GM12878 (cell line): ENCODE results near the gene TMPRSS4. TPM values are rescaled to one million over a fixed set of nuclear protein-coding genes. Genes with fewer than 3 reads are reported as not detected.
A peak's percentile ranks its signal among the peaks of the same experiment; 100 is the strongest.

ENCODE experiments used
- ATAC-seq: fragments of 200-7000 bp; cut with Tn5 transposase; 3 replicates; pipeline ENCODE4 v1.9.1; 2020; ENCODE audit warnings: mild to moderate bottlenecking, moderate library complexity
- BruUV-seq: library from RNA; stranded (reverse); fragments of 400-500 nt; replicated peaks from 2 replicates; lab custom pipeline; 2021; lab: Mats Ljungman, UMichigan
- CTCF ChIA-PET: fragments of 300-600 bp; sonication (Branson Sonifier 250); formaldehyde crosslinking; extraction: SDS; loops from one replicate; lab custom pipeline; 2021; ENCODE audit warnings: inconsistent platforms; lab: Yijun Ruan, JAX
- POLR2A ChIA-PET: fragments of 350-600 bp; formaldehyde crosslinking; extraction: SDS; loops from one replicate; lab custom pipeline; 2021; ENCODE audit warnings: inconsistent platforms; lab: Charles Lee
- RAD21 ChIA-PET: fragments of 300-600 bp; sonication (Branson Sonifier 250); formaldehyde crosslinking; loops from one replicate; lab custom pipeline; 2023; ENCODE audit warnings: antibody characterized with exemption; ENCODE audit not compliant: unreplicated experiment; lab: Charles Lee
- SMC1A ChIA-PET: fragments of 300-600 bp; sonication (Branson Sonifier 250); formaldehyde crosslinking; loops from one replicate; lab custom pipeline; 2023; ENCODE audit not compliant: unreplicated experiment, uncharacterized antibody; lab: Charles Lee
- DNase-seq: peaks from one replicate; pipeline ENCODE4 v3.0.0-alpha.2; 2011; ENCODE audit warnings: low read depth, low spot score
- FAIRE-seq: peaks from 3 replicates; lab custom pipeline; 2011; peaks lifted over from hg19 to GRCh38; lab: Jason Lieb, UNC
- H2AFZ ChIP-seq: 2 replicates; pipeline ENCODE4 v1.6.0; 2011; ENCODE audit warnings: low read depth, low read length, control low read depth; ENCODE audit not compliant: control insufficient read depth
- H3K27ac ChIP-seq: 2 replicates; pipeline ENCODE4 v1.5.1; 2011; ENCODE audit warnings: control low read depth; ENCODE audit not compliant: control insufficient read depth, insufficient read depth
- H3K27me3 ChIP-seq, 2 experiments: replicated peaks in 1 of 2; 2 replicates each; pipeline versions ENCODE4 v1.6.0 to v1.6.1; 2011; ENCODE audit warnings: low read length in 1 of 2; ENCODE audit not compliant: control insufficient read depth in 2 of 2, insufficient read depth in 2 of 2
- H3K36me3 ChIP-seq, 2 experiments: 2 replicates each; pipeline ENCODE4 v1.5.1; 2011; ENCODE audit warnings: low read length in 1 of 2; ENCODE audit not compliant: control insufficient read depth in 2 of 2, insufficient read depth in 2 of 2
- H3K4me1 ChIP-seq: 2 replicates; pipeline ENCODE4 v1.6.1; 2011; ENCODE audit warnings: mild to moderate bottlenecking, low read length, moderate library complexity, mixed read lengths; ENCODE audit not compliant: control insufficient read depth, insufficient read depth
- H3K4me2 ChIP-seq: 2 replicates; pipeline ENCODE4 v1.6.0; 2011; ENCODE audit warnings: control low read depth; ENCODE audit not compliant: control insufficient read depth, insufficient read depth
- H3K4me3 ChIP-seq: fragments of 200-600 bp; sonication (generic); 2 replicates; pipeline ENCODE4 v1.5.1; 2016
- H3K79me2 ChIP-seq: 2 replicates; pipeline ENCODE4 v1.6.0; 2011; ENCODE audit warnings: low read length; ENCODE audit not compliant: control insufficient read depth, insufficient read depth
- H3K9ac ChIP-seq: 2 replicates; pipeline ENCODE4 v1.8.0; 2011; ENCODE audit warnings: low read length, control low read depth, mixed read lengths; ENCODE audit not compliant: control insufficient read depth, insufficient read depth
- H3K9me3 ChIP-seq: replicated peaks from 3 replicates; pipeline ENCODE4 v1.5.1; 2011; ENCODE audit warnings: mild to moderate bottlenecking, low read length; ENCODE audit not compliant: control insufficient read depth, insufficient read depth
- H4K20me1 ChIP-seq: 2 replicates; pipeline ENCODE4 v1.6.0; 2011; ENCODE audit not compliant: control insufficient read depth, insufficient read depth
- ATF2 ChIP-seq: IDR thresholded peaks from 2 replicates; pipeline ENCODE4 v1.6.1; 2012; ENCODE audit warnings: low read length, inconsistent platforms
- CBFB ChIP-seq: IDR thresholded peaks from 2 replicates; pipeline ENCODE4 v1.6.1; 2016; ENCODE audit warnings: antibody characterized with exemption, low read depth
- CBX3 ChIP-seq: fragments of 200-600 bp; sonication (generic); IDR thresholded peaks from 2 replicates; pipeline ENCODE4 v1.6.1; 2016; ENCODE audit warnings: low read depth, borderline replicate concordance
- CBX5 ChIP-seq: sonication (generic); IDR thresholded peaks from 2 replicates; pipeline ENCODE4 v1.6.1; 2016; ENCODE audit warnings: low read depth, moderate library complexity, mild to moderate bottlenecking, inconsistent platforms
- CEBPB ChIP-seq, 2 experiments: fragments of 150-350 bp in 1 of 2; IDR thresholded peaks; 2 replicates each; pipeline ENCODE4 v1.6.1; 2012 to 2014; ENCODE audit warnings: low read depth in 2 of 2, low read length in 2 of 2, borderline replicate concordance in 1 of 2, inconsistent platforms in 1 of 2
- CREM ChIP-seq: IDR thresholded peaks from 2 replicates; pipeline ENCODE4 v1.6.1; 2014; ENCODE audit warnings: antibody characterized with exemption, low read depth
- CUX1 ChIP-seq: IDR thresholded peaks from 2 replicates; pipeline ENCODE4 v1.6.1; 2012; ENCODE audit warnings: improper control_type of control experiment, low read depth, low read length; ENCODE audit not compliant: insufficient replicate concordance
- GATAD2B ChIP-seq: fragments of 450-650 bp; conservative IDR thresholded peaks from 2 replicates; pipeline ENCODE4 v1.6.1; 2017; ENCODE audit warnings: low read depth, mild to moderate bottlenecking, moderate library complexity
- IRF4 ChIP-seq: IDR thresholded peaks from 2 replicates; pipeline ENCODE4 v1.6.1; 2011; ENCODE audit warnings: low read depth, low read length
- MEF2B ChIP-seq: fragments of 450-650 bp; IDR thresholded peaks from 2 replicates; pipeline ENCODE4 v1.6.1; 2018; ENCODE audit warnings: mild to moderate bottlenecking, moderate library complexity; ENCODE audit not compliant: partially characterized antibody, poor library complexity, severe bottlenecking
- MTA2 ChIP-seq: fragments of 450-650 bp; IDR thresholded peaks from 2 replicates; pipeline ENCODE4 v1.6.1; 2016; ENCODE audit warnings: low read depth, mild to moderate bottlenecking, moderate library complexity
- NKRF ChIP-seq: fragments of 450-650 bp; conservative IDR thresholded peaks from 2 replicates; pipeline ENCODE4 v1.6.1; 2017; ENCODE audit warnings: mild to moderate bottlenecking, moderate library complexity
- POLR2A ChIP-seq: IDR thresholded peaks from 2 replicates; pipeline ENCODE4 v1.6.1; 2011; ENCODE audit warnings: low read depth, mild to moderate bottlenecking, low read length
- STAT3 ChIP-seq: IDR thresholded peaks from 2 replicates; pipeline ENCODE4 v1.6.1; 2011; ENCODE audit warnings: low read depth, low read length, improper control_type of control experiment
- ZNF207 ChIP-seq: fragments of 450-650 bp; IDR thresholded peaks from 2 replicates; pipeline ENCODE4 v1.6.1; 2014; ENCODE audit warnings: antibody characterized with exemption, mild to moderate bottlenecking, borderline replicate concordance
- ZNF24 ChIP-seq: fragments of 450-650 bp; IDR thresholded peaks from 2 replicates; pipeline ENCODE4 v1.6.1; 2017; ENCODE audit warnings: antibody characterized with exemption, mild to moderate bottlenecking
- WGBS: methylation state at CpG from one replicate; pipeline ENCODE4 v1.1.6; 2016; ENCODE audit warnings: low lambda C conversion rate; ENCODE audit not compliant: insufficient replicate concordance, insufficient coverage; ENCODE audit errors: missing lambda C conversion rate; 5-methylcytosine and 5-hydroxymethylcytosine counted together
- in situ Hi-C: fragments of 300-500 bp; cut with MboI; formaldehyde crosslinking; loops from 9 replicates; pipeline ENCODE4 v1.14.3; 2018; ENCODE audit warnings: mixed read lengths
- intact Hi-C: fragments of 100-400 bp; cut with micrococcal nuclease; formaldehyde crosslinking; loops from one replicate; pipeline ENCODE4 v1.14.2; 2022; ENCODE audit not compliant: unreplicated experiment
- polyA plus RNA-seq, 11 experiments: library from polyadenylated mRNA; depleted of rRNA in 4 of 11; unstranded in 6 of 11; stranded (reverse) in 5 of 11; fragments of >200 nt; fragmentation: Nextera tagmentation in 4 of 11; fragmentation: Illumina TruSeq in 1 of 11; extraction: Ambion mirVana in 4 of 11; extraction: Trizol in 1 of 11; gene quantifications; 1 replicate in 1 of 11; 2 replicates in 10 of 11; pipeline versions ENCODE4 v1.2.1 to v1.2.3, GENCODE V29; 2011 to 2016; ENCODE audit warnings: inconsistent platforms in 2 of 11, missing spikeins in 2 of 11, low read depth in 1 of 11
- total RNA-seq, 4 experiments: library from RNA; depleted of rRNA in 3 of 4; stranded (reverse); fragments of >200 nt in 3 of 4; fragmentation: Illumina TruSeq in 1 of 4; extraction: Trizol in 1 of 4; gene quantifications; 2 replicates each; pipeline versions ENCODE4 v1.2.1 to v1.2.3, GENCODE V29; 2013 to 2021

TMPRSS4 gene
- total and polyA plus RNA-seq, 10 of the 15 experiments (the other 5 are each of a cell fraction or from before 2014, with no cell fraction given): 0.14 to 0.26 TPM; not detected in 8

GRCh38 chr11:118126082-118126838 lies 49.4 kb downstream of the TMPRSS4 start:
- Histone ChIP-seq H3K36me3 (no peaks in the 10 kb centered on the region), H2AFZ (no peak overlapping the region; the same call in 1 of the 2 replicates), H3K9ac (no peak overlapping the region), H3K27me3 (peaks cover 0 to 2% of the 10 kb centered on the region in 2 experiments; a peak in 2 of 4 replicates), H3K4me3 (no peak overlapping the region), H4K20me1 (no peaks in the 10 kb centered on the region), H3K4me1 (no peaks in the 10 kb centered on the region), H3K4me2 (no peak overlapping the region), H3K79me2 (no peaks in the 10 kb centered on the region), H3K9me3 (no peaks in the 10 kb centered on the region), H3K27ac (no peak overlapping the region)
- whole genome bisulfite sequencing: 14% methylated on average over 7 of the region's 7 CpGs
- RAD21 ChIA-PET: no interaction called here
- POLR2A ChIA-PET: interaction anchor here (0.7 kb wide), 1 partner anchor 10 kb away, joined by 3 read pairs; no protein-coding TSS in a partner anchor
- in situ Hi-C loops (no loop called here), intact Hi-C loops (no loop called here)
- no peak; the same call in 2 of the 3 replicates for ATAC-seq
- SMC1A ChIA-PET: no interaction called here
- CTCF ChIA-PET: interaction anchor here (0.5 to 2.0 kb wide), 2 partner anchors 17 to 658 kb away, joined by 3 to 5 read pairs; no protein-coding TSS in a partner anchor
- no peak for FAIRE-seq
- no TSS peak for BruUV-seq
- DNase-seq: no peak
- no peak for TF ChIP-seq MEF2B
- no peak for TF ChIP-seq STAT3
- TF ChIP-seq CBFB: no peak
- no peak for TF ChIP-seq CREM
- no peak for TF ChIP-seq ZNF207
- TF ChIP-seq CBX3: no peak
- TF ChIP-seq ZNF24: no peak
- no peak for TF ChIP-seq GATAD2B
- no peak for TF ChIP-seq CUX1
- TF ChIP-seq CBX5: no peak
- TF ChIP-seq ATF2: no peak
- peak; percentile 55 for TF ChIP-seq POLR2A
- TF ChIP-seq IRF4: no peak
- TF ChIP-seq NKRF: no peak
- TF ChIP-seq CEBPB (IDR thresholded peaks at IDR 0.05; ENCODE audit: borderline replicate concordance in 1 of 2, low read depth in 2 of 2, low read length in 2 of 2): no peak
- no peak for TF ChIP-seq MTA2
